Neural progenitor cell (in vitro differentiated cells): ENCODE results near the gene SFMBT1. TPM values are rescaled to one million over a fixed set of nuclear protein-coding genes. Genes with fewer than 3 reads are reported as not detected.

Experiments
- DNase-seq: peaks from one replicate; pipeline ENCODE4 v3.0.0-alpha.2; 2016; ENCODE audit warnings: low spot score
- H2AFZ ChIP-seq: fragments of 200-600 bp; sonication (generic); replicated peaks from 2 replicates; pipeline ENCODE4 v1.6.1; 2016; ENCODE audit warnings: antibody characterized with exemption
- H3F3A ChIP-seq: fragments of 200-600 bp; sonication (generic); 2 replicates; pipeline ENCODE4 v1.6.1; 2016; ENCODE audit warnings: antibody characterized with exemption, low read depth
- H3K27ac ChIP-seq: fragments of 200-600 bp; sonication (generic); 2 replicates; pipeline ENCODE4 v1.5.1; 2016; ENCODE audit warnings: mild to moderate bottlenecking
- H3K27me3 ChIP-seq: fragments of 200-600 bp; sonication (generic); 2 replicates; pipeline ENCODE4 v1.6.1; 2016; ENCODE audit warnings: mild to moderate bottlenecking, moderate library complexity
- H3K36me3 ChIP-seq: fragments of 200-600 bp; sonication (generic); 2 replicates; pipeline ENCODE4 v1.5.1; 2016
- H3K4me1 ChIP-seq: fragments of 200-600 bp; sonication (generic); 2 replicates; pipeline ENCODE4 v1.6.1; 2016; ENCODE audit warnings: mixed run types
- H3K4me2 ChIP-seq: fragments of 200-600 bp; sonication (generic); 2 replicates; pipeline ENCODE4 v1.6.1; 2016
- H3K4me3 ChIP-seq: fragments of 200-600 bp; sonication (generic); 2 replicates; pipeline ENCODE4 v1.5.1; 2016
- H3K79me2 ChIP-seq: fragments of 200-600 bp; sonication (generic); 2 replicates; pipeline ENCODE4 v1.6.1; 2016; ENCODE audit warnings: low read depth
- H3K9ac ChIP-seq: fragments of 200-600 bp; sonication (generic); 2 replicates; pipeline ENCODE4 v1.6.1; 2016
- H3K9me3 ChIP-seq: fragments of 200-600 bp; sonication (generic); 2 replicates; pipeline ENCODE4 v1.5.1; 2016; ENCODE audit warnings: low read depth
- H4K20me1 ChIP-seq: fragments of 200-600 bp; sonication (generic); 2 replicates; pipeline ENCODE4 v1.6.1; 2016; ENCODE audit warnings: low read depth
- H3K27ac Mint-ChIP-seq: 3 replicates; pipeline ENCODE4 v1.8.0; 2021; ENCODE audit warnings: mixed read lengths
- H3K27me3 Mint-ChIP-seq: 2 replicates; pipeline ENCODE4 v1.8.0; 2022; ENCODE audit warnings: low read depth, mild to moderate bottlenecking, inconsistent platforms, moderate library complexity, mixed read lengths; ENCODE audit not compliant: insufficient read depth
- H3K36me3 Mint-ChIP-seq: 3 replicates; pipeline ENCODE4 v1.8.0; 2021; ENCODE audit warnings: mixed read lengths
- H3K4me1 Mint-ChIP-seq: 3 replicates; pipeline ENCODE4 v1.8.0; 2021; ENCODE audit warnings: mixed read lengths
- H3K4me3 Mint-ChIP-seq: 3 replicates; pipeline ENCODE4 v1.8.0; 2021; ENCODE audit warnings: mild to moderate bottlenecking, moderate library complexity, mixed read lengths
- H3K9me3 Mint-ChIP-seq: 3 replicates; pipeline ENCODE4 v1.8.0; 2020; ENCODE audit warnings: mixed read lengths
- CTCF ChIP-seq: fragments of 200-600 bp; sonication (generic); IDR thresholded peaks from 2 replicates; pipeline ENCODE4 v1.5.1; 2017; ENCODE audit warnings: antibody characterized with exemption, mild to moderate bottlenecking
- EZH2 ChIP-seq: fragments of 200-600 bp; sonication (generic); IDR thresholded peaks from 2 replicates; pipeline ENCODE4 v1.6.1; 2017; ENCODE audit warnings: antibody characterized with exemption, mild to moderate bottlenecking, moderate library complexity
- EZH2phosphoT487 ChIP-seq: fragments of 200-600 bp; sonication (generic); IDR thresholded peaks from 2 replicates; pipeline ENCODE4 v1.6.1; 2017; ENCODE audit warnings: antibody characterized with exemption
- total RNA-seq: library from RNA; depleted of rRNA; stranded (reverse); fragments of >200 nt; gene quantifications from 2 replicates; pipeline ENCODE4 v1.2.3, GENCODE V29; 2015; ENCODE audit warnings: low replicate concordance

SFMBT1 gene
- total RNA-seq, 1 donor from 2014 or later: 18.5 TPM

GRCh38 chr3:53023072-53023823 lies 22.6 kb downstream of the SFMBT1 start:
- Histone ChIP-seq H3K36me3 (no peaks in the 10 kb centered on the region), H2AFZ (no peak overlapping the region), H3K9ac (no peak overlapping the region), H3K4me1 (peaks cover 5% of the 10 kb centered on the region), H3K27ac (no peak overlapping the region), H3F3A (no peaks in the 10 kb centered on the region), H3K27me3 (no peaks in the 10 kb centered on the region), H3K4me2 (no peak overlapping the region), H4K20me1 (peaks cover 9% of the 10 kb centered on the region), H3K4me3 (no peak overlapping the region), H3K79me2 (peaks cover 31% of the 10 kb centered on the region), H3K9me3 (no peaks in the 10 kb centered on the region)
- Mint-ChIP-seq H3K9me3 (peaks cover 3% of the 10 kb centered on the region), H3K27ac (no peak overlapping the region), H3K4me3 (no peak overlapping the region), H3K36me3 (peaks cover 5% of the 10 kb centered on the region), H3K27me3 (no peaks in the 10 kb centered on the region), H3K4me1 (peaks cover 9% of the 10 kb centered on the region)
- no peak for TF ChIP-seq EZH2
- no peak for TF ChIP-seq CTCF
- TF ChIP-seq EZH2phosphoT487: no peak
- DNase-seq: no peak

DNA sequence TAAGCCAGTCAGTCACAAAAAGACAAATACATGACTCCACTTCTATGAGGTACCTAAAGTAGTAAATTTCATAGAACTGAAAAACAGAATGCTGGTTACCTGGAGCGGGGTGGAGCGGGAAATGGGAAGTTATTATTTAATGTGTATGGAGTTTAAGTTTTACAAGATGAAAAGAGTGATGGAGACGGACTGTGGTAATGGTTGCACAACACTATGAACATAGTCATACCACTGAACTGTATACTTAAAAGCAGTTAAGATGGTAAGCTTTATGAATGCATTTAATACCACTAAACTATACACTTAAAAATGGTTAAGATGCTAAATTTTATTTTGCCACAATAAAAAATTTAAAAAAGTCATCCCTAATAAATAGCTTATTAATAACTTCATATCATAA lies 23.2 kb downstream of the SFMBT1 start:
- Histone ChIP-seq H4K20me1 (peaks cover 9% of the 10 kb centered on the region), H3K36me3 (no peaks in the 10 kb centered on the region), H3F3A (no peaks in the 10 kb centered on the region), H3K27me3 (no peaks in the 10 kb centered on the region), H3K79me2 (peaks cover 31% of the 10 kb centered on the region), H2AFZ (no peak overlapping the region), H3K9ac (no peak overlapping the region), H3K4me1 (peaks cover under 1% of the 10 kb centered on the region), H3K27ac (no peak overlapping the region), H3K4me3 (no peak overlapping the region), H3K4me2 (no peak overlapping the region), H3K9me3 (no peaks in the 10 kb centered on the region)
- H3K36me3 Mint-ChIP-seq: peaks cover 5% of the 10 kb centered on the region
- no peak overlapping the region for H3K27ac Mint-ChIP-seq
- H3K9me3 Mint-ChIP-seq: peaks cover 3% of the 10 kb centered on the region
- no peak for TF ChIP-seq EZH2phosphoT487
- no peak for TF ChIP-seq CTCF
- no peak for TF ChIP-seq EZH2
- DNase-seq: no peak
- H3K27me3 Mint-ChIP-seq: no peaks in the 10 kb centered on the region
- H3K4me3 Mint-ChIP-seq: no peak overlapping the region
- peaks cover 10% of the 10 kb centered on the region for H3K4me1 Mint-ChIP-seq

- Histone ChIP-seq H3K4me1 (no peaks in the 10 kb centered on the region), H3K27me3 (no peaks in the 10 kb centered on the region), H3K36me3 (no peaks in the 10 kb centered on the region), H3K27ac (no peak overlapping the region), H3K9me3 (no peaks in the 10 kb centered on the region), H2AFZ (no peak overlapping the region), H3K4me3 (no peak overlapping the region), H4K20me1 (no peaks in the 10 kb centered on the region), H3K4me2 (no peak overlapping the region), H3F3A (no peaks in the 10 kb centered on the region), H3K9ac (no peak overlapping the region), H3K79me2 (peaks cover 4% of the 10 kb centered on the region)
- H3K27ac Mint-ChIP-seq: no peak overlapping the region
- H3K36me3 Mint-ChIP-seq: peaks cover 4% of the 10 kb centered on the region
- H3K4me1 Mint-ChIP-seq: peaks cover 12% of the 10 kb centered on the region
- no peaks in the 10 kb centered on the region for H3K27me3 Mint-ChIP-seq
- H3K4me3 Mint-ChIP-seq: no peak overlapping the region
- no peaks in the 10 kb centered on the region for H3K9me3 Mint-ChIP-seq
- DNase-seq: no peak
- TF ChIP-seq EZH2phosphoT487 (no peak), CTCF (no peak), EZH2 (no peak)
Measured at GRCh38 chr3:53016236-53016635, 29.6 kb downstream of the SFMBT1 start.
